ENCODE results near the gene ADGRL3.
"Not testable (repeated sequence)": the region's sequence is repeated elsewhere in the genome, so short reads cannot be mapped to it uniquely, and the experiment has no call there.

ADGRL3 gene

GRCh38 chr4:61922766-61923165, 722.6 kb downstream of the ADGRL3 start:
- no peak for DNase-seq

GRCh38 chr4:61923179-61923578, 723.1 kb downstream of the ADGRL3 start:
- no peak for DNase-seq

GRCh38 chr4:61924131-61924530, 724.0 kb downstream of the ADGRL3 start:
- no peak for DNase-seq

GRCh38 chr4:61933527-61933926, 733.4 kb downstream of the ADGRL3 start:
- DNase-seq: no peak

GRCh38 chr4:61934198-61934597, 734.1 kb downstream of the ADGRL3 start:
- no peak for DNase-seq

GRCh38 chr4:61938250-61938846, 738.2 kb downstream of the ADGRL3 start:
- no peak for DNase-seq

- DNase-seq: no peak
Observed at GRCh38 chr4:61950625-61951024, 750.5 kb downstream of the ADGRL3 start.

- no peak for DNase-seq
Observed at GRCh38 chr4:61953386-61953785, 753.3 kb downstream of the ADGRL3 start.

- DNase-seq: no peak
Observed at GRCh38 chr4:61958591-61958990, 758.5 kb downstream of the ADGRL3 start.

GRCh38 chr4:61959087-61959486, 759.0 kb downstream of the ADGRL3 start:
- no peak for DNase-seq

GRCh38 chr4:61984260-61984909, 784.3 kb downstream of the ADGRL3 start:
- no peak for DNase-seq

GRCh38 chr4:61985426-61985825, 785.3 kb downstream of the ADGRL3 start:
- DNase-seq: no peak

GRCh38 chr4:61986929-61987328, 786.8 kb downstream of the ADGRL3 start:
- not testable (repeated sequence) for DNase-seq

- DNase-seq: peak; percentile 11
Observed at GRCh38 chr4:61992351-61992750, 792.2 kb downstream of the ADGRL3 start.

- DNase-seq: no peak
Observed at GRCh38 chr4:61994036-61994435, 793.9 kb downstream of the ADGRL3 start.

GRCh38 chr4:61995717-61996340, 795.7 kb downstream of the ADGRL3 start:
- DNase-seq: no peak

GRCh38 chr4:61996943-61997342, 796.8 kb downstream of the ADGRL3 start:
- DNase-seq: no peak

GRCh38 chr4:61997831-61998230, 797.7 kb downstream of the ADGRL3 start:
- no peak for DNase-seq

GRCh38 chr4:62003695-62004094, 803.6 kb downstream of the ADGRL3 start:
- DNase-seq: no peak

- DNase-seq: no peak
Observed at GRCh38 chr4:62004881-62005280, 804.8 kb downstream of the ADGRL3 start.

- no peak for DNase-seq
Observed at GRCh38 chr4:62006108-62006507, 806.0 kb downstream of the ADGRL3 start.

- no peak for DNase-seq
Observed at GRCh38 chr4:62015043-62015739, 815.1 kb downstream of the ADGRL3 start.

GRCh38 chr4:62018537-62018936, 818.4 kb downstream of the ADGRL3 start:
- DNase-seq: no peak

GRCh38 chr4:62023633-62024032, 823.5 kb downstream of the ADGRL3 start:
- no peak for DNase-seq
